ENCODE measurements around the gene SFMBT2. TPM values are rescaled to one million over a fixed set of nuclear protein-coding genes. Genes with fewer than 3 reads are reported as not detected.

Gene SFMBT2
- total RNA-seq, 1 experiment from 2014 or later, result not detected

DNA sequence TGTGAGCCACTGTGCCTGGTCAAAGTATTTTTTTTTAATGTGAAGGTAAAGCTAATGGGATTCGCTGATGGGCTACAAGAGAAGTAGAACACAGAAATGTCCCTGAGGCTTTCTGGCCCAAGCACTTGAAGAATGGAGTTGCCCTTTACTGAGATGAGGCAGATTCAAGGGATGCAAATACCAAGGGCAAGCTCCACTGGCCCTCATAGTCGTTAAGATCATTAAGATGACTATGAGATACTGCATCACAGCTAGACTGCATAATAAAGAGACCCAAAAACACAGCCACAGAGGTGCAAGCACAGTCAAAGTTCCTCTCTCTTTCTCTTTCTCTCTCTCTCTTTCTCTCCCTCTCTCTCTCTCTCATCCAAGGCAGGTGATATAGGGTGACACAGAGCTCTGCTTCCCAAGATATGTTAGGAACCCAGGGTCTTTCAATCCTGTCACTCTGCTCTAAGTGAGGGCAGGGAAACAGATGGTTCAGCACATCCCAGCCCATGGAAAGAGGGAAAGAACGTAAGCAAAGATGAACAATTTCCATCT is 117.4 kb downstream of the SFMBT2 start:
- TF ChIP-seq, protein P1, sequence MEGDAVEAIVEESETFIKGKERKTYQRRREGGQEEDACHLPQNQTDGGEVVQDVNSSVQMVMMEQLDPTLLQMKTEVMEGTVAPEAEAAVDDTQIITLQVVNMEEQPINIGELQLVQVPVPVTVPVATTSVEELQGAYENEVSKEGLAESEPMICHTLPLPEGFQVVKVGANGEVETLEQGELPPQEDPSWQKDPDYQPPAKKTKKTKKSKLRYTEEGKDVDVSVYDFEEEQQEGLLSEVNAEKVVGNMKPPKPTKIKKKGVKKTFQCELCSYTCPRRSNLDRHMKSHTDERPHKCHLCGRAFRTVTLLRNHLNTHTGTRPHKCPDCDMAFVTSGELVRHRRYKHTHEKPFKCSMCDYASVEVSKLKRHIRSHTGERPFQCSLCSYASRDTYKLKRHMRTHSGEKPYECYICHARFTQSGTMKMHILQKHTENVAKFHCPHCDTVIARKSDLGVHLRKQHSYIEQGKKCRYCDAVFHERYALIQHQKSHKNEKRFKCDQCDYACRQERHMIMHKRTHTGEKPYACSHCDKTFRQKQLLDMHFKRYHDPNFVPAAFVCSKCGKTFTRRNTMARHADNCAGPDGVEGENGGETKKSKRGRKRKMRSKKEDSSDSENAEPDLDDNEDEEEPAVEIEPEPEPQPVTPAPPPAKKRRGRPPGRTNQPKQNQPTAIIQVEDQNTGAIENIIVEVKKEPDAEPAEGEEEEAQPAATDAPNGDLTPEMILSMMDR (IDR thresholded peaks at IDR 0.05; ENCODE audit: insufficient read depth in 1 of 2, low read depth in 1 of 2, low read length in 1 of 2, severe bottlenecking in 1 of 2, unreplicated experiment in 1 of 2), result no peak
- Histone ChIP-seq H3K36me3 (ENCODE audit: control insufficient read depth, insufficient read depth, low read length) (no peaks in the 10 kb centered on the region), H3K4me3 (ENCODE audit: low read depth, low read length) (no peak overlapping the region), H3K27me3 (replicated peaks; ENCODE audit: control insufficient read depth, insufficient read depth, low read length) (no peaks in the 10 kb centered on the region), H3K9me3 (no peaks in the 10 kb centered on the region), H3K4me1 (no peaks in the 10 kb centered on the region)
- no peak overlapping the region for H3K4me3 Mint-ChIP-seq (ENCODE audit: unreplicated experiment)
- no peaks in the 10 kb centered on the region for H3K4me1 Mint-ChIP-seq (ENCODE audit: low read depth, unreplicated experiment)
- ChIA-PET CTCF (no interaction called here), POLR2A (no interaction called here)
- no peak for DNase-seq
- H3K27me3 Mint-ChIP-seq (ENCODE audit: insufficient read depth, unreplicated experiment), result peaks cover 9% of the 10 kb centered on the region
- H3K9me3 Mint-ChIP-seq (ENCODE audit: unreplicated experiment), result no peaks in the 10 kb centered on the region
- intact Hi-C loops (cut with micrococcal nuclease; ENCODE audit: unreplicated experiment), result no loop called here
- no peaks in the 10 kb centered on the region for H3K36me3 Mint-ChIP-seq (ENCODE audit: insufficient read depth, unreplicated experiment)
- BruUV-seq (replicated peaks), result no TSS peak
- H3K27ac Mint-ChIP-seq (ENCODE audit: unreplicated experiment), result no peak overlapping the region

DNA sequence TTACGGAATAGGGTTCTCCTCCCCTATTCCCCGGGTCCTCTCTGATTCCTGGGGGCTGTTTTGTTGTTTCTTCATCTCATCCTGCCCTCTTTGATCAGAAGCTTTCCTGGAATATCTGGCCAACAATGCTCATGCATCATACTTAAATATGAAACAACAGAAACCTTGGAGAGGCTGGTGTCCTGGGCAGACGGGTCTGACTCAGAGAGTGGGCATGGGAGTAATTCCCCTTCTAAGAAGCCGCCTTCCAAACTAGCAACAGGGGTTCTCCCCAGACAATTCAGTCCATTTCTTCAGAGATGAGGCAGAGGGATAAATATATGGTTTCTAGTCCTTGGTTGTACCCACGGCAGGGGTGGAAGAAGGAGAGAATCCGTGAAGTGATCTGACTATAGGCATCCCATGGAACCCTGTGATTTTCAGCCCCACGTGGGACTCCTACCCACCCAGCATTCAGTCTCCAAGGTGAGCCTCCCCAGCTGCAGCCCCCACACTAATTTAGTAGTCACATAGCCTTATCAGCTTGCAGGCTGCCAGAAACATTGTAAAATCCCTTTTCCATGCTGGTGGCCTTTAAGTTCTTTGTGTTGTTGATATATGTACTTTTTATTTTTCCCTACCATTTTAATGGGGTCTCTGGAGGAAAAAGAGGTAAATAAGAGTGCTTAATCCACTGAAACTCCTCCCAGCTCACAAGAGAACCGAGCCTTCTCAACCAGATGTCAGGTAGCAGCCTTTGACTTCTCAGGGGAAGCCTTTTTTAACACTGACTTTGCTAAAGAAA is 119.2 kb downstream of the SFMBT2 start:
- intact Hi-C loops (cut with micrococcal nuclease; ENCODE audit: unreplicated experiment), result no loop called here
- POLR2A ChIA-PET, result no interaction called here
- TF ChIP-seq, protein P1 (IDR thresholded peaks at IDR 0.05; ENCODE audit: insufficient read depth in 1 of 2, low read depth in 1 of 2, low read length in 1 of 2, severe bottlenecking in 1 of 2, unreplicated experiment in 1 of 2), result no peak
- Mint-ChIP-seq H3K4me1 (ENCODE audit: low read depth, unreplicated experiment) (no peaks in the 10 kb centered on the region), H3K27me3 (ENCODE audit: insufficient read depth, unreplicated experiment) (peaks cover 9% of the 10 kb centered on the region), H3K27ac (ENCODE audit: unreplicated experiment) (no peak overlapping the region), H3K9me3 (ENCODE audit: unreplicated experiment) (no peaks in the 10 kb centered on the region), H3K36me3 (ENCODE audit: insufficient read depth, unreplicated experiment) (no peaks in the 10 kb centered on the region), H3K4me3 (ENCODE audit: unreplicated experiment) (no peak overlapping the region)
- H3K36me3 ChIP-seq (ENCODE audit: control insufficient read depth, insufficient read depth, low read length), result no peaks in the 10 kb centered on the region
- no peaks in the 10 kb centered on the region for H3K4me1 ChIP-seq
- no peaks in the 10 kb centered on the region for H3K27me3 ChIP-seq (replicated peaks; ENCODE audit: control insufficient read depth, insufficient read depth, low read length)
- CTCF ChIA-PET, result no interaction called here
- BruUV-seq (replicated peaks), result no TSS peak
- H3K9me3 ChIP-seq, result no peaks in the 10 kb centered on the region
- DNase-seq, result no peak
- H3K4me3 ChIP-seq (ENCODE audit: low read depth, low read length), result no peak overlapping the region

DNA sequence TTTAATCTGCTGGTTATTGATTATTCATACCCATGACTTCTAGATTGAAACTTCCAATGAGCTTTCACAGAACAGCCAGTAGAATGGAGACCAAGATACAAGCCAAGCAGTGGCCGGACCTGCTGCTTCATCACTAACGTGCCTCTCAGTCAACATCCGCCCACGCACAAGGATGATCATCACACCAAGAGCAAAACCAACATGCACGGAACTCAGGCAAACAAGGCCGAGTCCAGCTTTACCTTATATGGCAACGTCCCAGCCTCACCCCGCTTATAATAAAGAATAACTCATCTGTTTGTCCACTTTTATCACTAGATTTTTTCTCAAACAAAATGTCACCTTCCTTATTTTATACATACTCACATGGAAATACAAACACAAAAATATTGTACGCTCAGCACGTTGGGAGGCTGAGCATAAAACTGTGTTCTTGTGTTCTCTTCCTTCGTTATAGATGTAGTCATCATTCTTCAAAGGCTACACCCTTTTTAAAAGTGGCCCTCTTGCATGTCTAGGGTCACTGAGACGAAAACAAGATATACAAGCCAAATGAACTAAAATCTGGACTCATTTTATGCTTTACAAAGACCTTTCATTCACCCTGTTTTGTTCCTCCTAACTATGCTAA is 122.7 kb downstream of the SFMBT2 start:
- Mint-ChIP-seq H3K36me3 (ENCODE audit: insufficient read depth, unreplicated experiment) (no peaks in the 10 kb centered on the region), H3K4me1 (ENCODE audit: low read depth, unreplicated experiment) (no peaks in the 10 kb centered on the region), H3K27ac (ENCODE audit: unreplicated experiment) (no peak overlapping the region), H3K4me3 (ENCODE audit: unreplicated experiment) (no peak overlapping the region), H3K27me3 (ENCODE audit: insufficient read depth, unreplicated experiment) (peaks cover 13% of the 10 kb centered on the region), H3K9me3 (ENCODE audit: unreplicated experiment) (no peaks in the 10 kb centered on the region)
- BruUV-seq (replicated peaks), result no TSS peak
- TF ChIP-seq, protein P1 (IDR thresholded peaks at IDR 0.05; ENCODE audit: insufficient read depth in 1 of 2, low read depth in 1 of 2, low read length in 1 of 2, severe bottlenecking in 1 of 2, unreplicated experiment in 1 of 2), result no peak
- intact Hi-C loops (cut with micrococcal nuclease; ENCODE audit: unreplicated experiment), result no loop called here
- ChIA-PET CTCF (interaction anchor here (0.6 kb wide), 1 partner anchor 203 kb away, joined by 3 read pairs; no protein-coding TSS in a partner anchor), POLR2A (no interaction called here)
- no peaks in the 10 kb centered on the region for H3K4me1 ChIP-seq
- H3K36me3 ChIP-seq (ENCODE audit: control insufficient read depth, insufficient read depth, low read length), result no peaks in the 10 kb centered on the region
- no peak for DNase-seq
- no peak overlapping the region for H3K4me3 ChIP-seq (ENCODE audit: low read depth, low read length)
- H3K27me3 ChIP-seq (replicated peaks; ENCODE audit: control insufficient read depth, insufficient read depth, low read length), result no peaks in the 10 kb centered on the region
- no peaks in the 10 kb centered on the region; the same call in 1 of the 2 replicates for H3K9me3 ChIP-seq

Measured in Caco-2 (cell line).